ENCODE measurements around the gene KRT7.
"Not testable (repeated sequence)": the region's sequence is repeated elsewhere in the genome, so short reads cannot be mapped to it uniquely, and the experiment has no call there.

Gene KRT7

GRCh38 chr12:52252728-52253343 is 19.8 kb downstream of the KRT7 start:
- Histone ChIP-seq H3K4me1 (ENCODE audit: insufficient read depth, low read length) (peaks cover 3% of the 10 kb centered on the region; the same call in 1 of the 2 replicates), H3K4me3 (ENCODE audit: low read length) (no peak overlapping the region), H3K27me3 (ENCODE audit: insufficient read depth, low read length) (peaks cover 92% of the 10 kb centered on the region), H3K27ac (ENCODE audit: low read length) (no peak overlapping the region), H3K9me3 (ENCODE audit: insufficient read depth, low read depth, low read length) (no peaks in the 10 kb centered on the region), H3K36me3 (ENCODE audit: insufficient read depth, low read depth, low read length) (no peaks in the 10 kb centered on the region), H3K9ac (ENCODE audit: low read depth, low read length) (no peak overlapping the region)

- H3K36me3 ChIP-seq (ENCODE audit: insufficient read depth, low read depth, low read length) = no peaks in the 10 kb centered on the region
- no peaks in the 10 kb centered on the region for H3K4me1 ChIP-seq (ENCODE audit: insufficient read depth, low read length)
- no peak overlapping the region for H3K27ac ChIP-seq (ENCODE audit: low read length)
- H3K9ac ChIP-seq (ENCODE audit: low read depth, low read length) = no peak overlapping the region
- H3K4me3 ChIP-seq (ENCODE audit: low read length) = no peak overlapping the region
- H3K27me3 ChIP-seq (ENCODE audit: insufficient read depth, low read length) = peaks cover 92% of the 10 kb centered on the region
- no peaks in the 10 kb centered on the region for H3K9me3 ChIP-seq (ENCODE audit: insufficient read depth, low read depth, low read length)
These were observed 20.5 kb downstream of the KRT7 start for GRCh38 chr12:52253391-52254179.

- Histone ChIP-seq H3K27ac (ENCODE audit: low read length) (no peak overlapping the region), H3K4me3 (ENCODE audit: low read length) (no peak overlapping the region), H3K27me3 (ENCODE audit: insufficient read depth, low read length) (peaks cover 92% of the 10 kb centered on the region), H3K9ac (ENCODE audit: low read depth, low read length) (no peak overlapping the region), H3K4me1 (ENCODE audit: insufficient read depth, low read length) (no peaks in the 10 kb centered on the region), H3K9me3 (ENCODE audit: insufficient read depth, low read depth, low read length) (no peaks in the 10 kb centered on the region), H3K36me3 (ENCODE audit: insufficient read depth, low read depth, low read length) (no peaks in the 10 kb centered on the region)
These were observed 21.3 kb downstream of the KRT7 start for GRCh38 chr12:52254180-52254964.

- Histone ChIP-seq H3K9ac (ENCODE audit: low read depth, low read length) (no peak overlapping the region), H3K36me3 (ENCODE audit: insufficient read depth, low read depth, low read length) (no peaks in the 10 kb centered on the region), H3K4me1 (ENCODE audit: insufficient read depth, low read length) (no peaks in the 10 kb centered on the region), H3K27me3 (ENCODE audit: insufficient read depth, low read length) (peaks cover 92% of the 10 kb centered on the region), H3K27ac (ENCODE audit: low read length) (no peak overlapping the region), H3K9me3 (ENCODE audit: insufficient read depth, low read depth, low read length) (no peaks in the 10 kb centered on the region), H3K4me3 (ENCODE audit: low read length) (no peak overlapping the region)
These were observed 22.1 kb downstream of the KRT7 start for GRCh38 chr12:52254965-52255751.

- Histone ChIP-seq H3K4me1 (ENCODE audit: insufficient read depth, low read length) (no peaks in the 10 kb centered on the region), H3K4me3 (ENCODE audit: low read length) (no peak overlapping the region), H3K27me3 (ENCODE audit: insufficient read depth, low read length) (peaks cover 92% of the 10 kb centered on the region), H3K9ac (ENCODE audit: low read depth, low read length) (no peak overlapping the region), H3K27ac (ENCODE audit: low read length) (no peak overlapping the region), H3K36me3 (ENCODE audit: insufficient read depth, low read depth, low read length) (no peaks in the 10 kb centered on the region), H3K9me3 (ENCODE audit: insufficient read depth, low read depth, low read length) (no peaks in the 10 kb centered on the region)
These were observed 23.0 kb downstream of the KRT7 start for GRCh38 chr12:52255926-52256583.

- H3K36me3 ChIP-seq (ENCODE audit: insufficient read depth, low read depth, low read length) = no peaks in the 10 kb centered on the region
- no peaks in the 10 kb centered on the region for H3K9me3 ChIP-seq (ENCODE audit: insufficient read depth, low read depth, low read length)
- peaks cover 92% of the 10 kb centered on the region for H3K27me3 ChIP-seq (ENCODE audit: insufficient read depth, low read length)
- no peak overlapping the region for H3K4me3 ChIP-seq (ENCODE audit: low read length)
- no peak overlapping the region for H3K9ac ChIP-seq (ENCODE audit: low read depth, low read length)
- no peaks in the 10 kb centered on the region for H3K4me1 ChIP-seq (ENCODE audit: insufficient read depth, low read length)
- no peak overlapping the region for H3K27ac ChIP-seq (ENCODE audit: low read length)
These were observed 23.5 kb downstream of the KRT7 start for GRCh38 chr12:52256584-52256935.

- Histone ChIP-seq H3K9me3 (ENCODE audit: insufficient read depth, low read depth, low read length) (no peaks in the 10 kb centered on the region; the same call in 1 of the 2 replicates), H3K4me1 (ENCODE audit: insufficient read depth, low read length) (no peaks in the 10 kb centered on the region), H3K4me3 (ENCODE audit: low read length) (no peak overlapping the region), H3K36me3 (ENCODE audit: insufficient read depth, low read depth, low read length) (no peaks in the 10 kb centered on the region), H3K27ac (ENCODE audit: low read length) (no peak overlapping the region), H3K9ac (ENCODE audit: low read depth, low read length) (no peak overlapping the region), H3K27me3 (ENCODE audit: insufficient read depth, low read length) (peaks cover 91% of the 10 kb centered on the region)
These were observed 24.1 kb downstream of the KRT7 start for GRCh38 chr12:52257074-52257551.

GRCh38 chr12:52257922-52258321 is 24.9 kb downstream of the KRT7 start:
- H3K27me3 ChIP-seq (ENCODE audit: insufficient read depth, low read length) = peaks cover 84% of the 10 kb centered on the region
- H3K36me3 ChIP-seq (ENCODE audit: insufficient read depth, low read depth, low read length); H3K9ac ChIP-seq (ENCODE audit: low read depth, low read length); H3K4me1 ChIP-seq (ENCODE audit: insufficient read depth, low read length); H3K27ac ChIP-seq (ENCODE audit: low read length); H3K9me3 ChIP-seq (ENCODE audit: insufficient read depth, low read depth, low read length); H3K4me3 ChIP-seq (ENCODE audit: low read length): not testable (repeated sequence)

- Histone ChIP-seq H3K9ac (ENCODE audit: low read depth, low read length) (no peak overlapping the region), H3K4me1 (ENCODE audit: insufficient read depth, low read length) (no peaks in the 10 kb centered on the region), H3K36me3 (ENCODE audit: insufficient read depth, low read depth, low read length) (no peaks in the 10 kb centered on the region), H3K27me3 (ENCODE audit: insufficient read depth, low read length) (peaks cover 80% of the 10 kb centered on the region), H3K27ac (ENCODE audit: low read length) (no peak overlapping the region), H3K9me3 (ENCODE audit: insufficient read depth, low read depth, low read length) (no peaks in the 10 kb centered on the region; the same call in 1 of the 2 replicates), H3K4me3 (ENCODE audit: low read length) (peak overlapping the region; percentile 50; the same call in 1 of the 2 replicates)
These were observed 25.4 kb downstream of the KRT7 start for GRCh38 chr12:52258335-52258901.

- Histone ChIP-seq H3K27ac (ENCODE audit: low read length) (no peak overlapping the region), H3K36me3 (ENCODE audit: insufficient read depth, low read depth, low read length) (no peaks in the 10 kb centered on the region), H3K9me3 (ENCODE audit: insufficient read depth, low read depth, low read length) (no peaks in the 10 kb centered on the region; the same call in 1 of the 2 replicates), H3K27me3 (ENCODE audit: insufficient read depth, low read length) (peaks cover 72% of the 10 kb centered on the region), H3K4me3 (ENCODE audit: low read length) (no peak overlapping the region), H3K9ac (ENCODE audit: low read depth, low read length) (no peak overlapping the region), H3K4me1 (ENCODE audit: insufficient read depth, low read length) (no peaks in the 10 kb centered on the region)
These were observed 26.7 kb downstream of the KRT7 start for GRCh38 chr12:52259657-52260243.
